GM13976 (cell line): Measurements from ENCODE around the gene KLF7.

Experiments
- DNase-seq: peaks from one replicate; pipeline ENCODE4 v3.0.0; 2012; ENCODE audit warnings: low spot score
- CTCF ChIP-seq: IDR thresholded peaks from 2 replicates; pipeline ENCODE4 v1.5.1; 2012; ENCODE audit warnings: borderline replicate concordance, mild to moderate bottlenecking; ENCODE audit not compliant: insufficient read depth; ENCODE audit errors: extremely low read depth, missing control alignments, control extremely low read depth
- in situ Hi-C: fragments of 300-500 bp; cut with MboI; formaldehyde crosslinking; loops from one replicate; pipeline ENCODE4 v1.12.0; 2022; ENCODE audit warnings: low sequenced_read_pairs, mixed read lengths, inconsistent platforms; ENCODE audit not compliant: unreplicated experiment

The KLF7 gene

GRCh38 chr2:207135801-207136457 lies 29.8 kb downstream of the KLF7 start:
- TF ChIP-seq CTCF: no peak
- in situ Hi-C loops: no loop called here
- DNase-seq: no peak

- TF ChIP-seq CTCF: no peak
- in situ Hi-C loops: no loop called here
- no peak for DNase-seq
Measured at GRCh38 chr2:207135340-207135739, 30.4 kb downstream of the KLF7 start.

- no peak for DNase-seq
- in situ Hi-C loops: no loop called here
- TF ChIP-seq CTCF: no peak
Measured at GRCh38 chr2:207133820-207134519, 31.8 kb downstream of the KLF7 start.

- DNase-seq: no peak
- in situ Hi-C loops: no loop called here
- TF ChIP-seq CTCF: no peak
Measured at GRCh38 chr2:207133458-207133819, 32.3 kb downstream of the KLF7 start.

GRCh38 chr2:207132019-207132418 lies 33.7 kb downstream of the KLF7 start:
- DNase-seq: no peak
- in situ Hi-C loops: no loop called here
- TF ChIP-seq CTCF: no peak

- TF ChIP-seq CTCF: no peak
- no peak for DNase-seq
- in situ Hi-C loops: no loop called here
Measured at GRCh38 chr2:207131594-207131993, 34.2 kb downstream of the KLF7 start.

- no peak for DNase-seq
- no peak for TF ChIP-seq CTCF
- in situ Hi-C loops: no loop called here
Measured at GRCh38 chr2:207130958-207131521, 34.7 kb downstream of the KLF7 start.
